Pons (tissue), 1 donor: ENCODE results near the gene NPTX2.

Experiments
- DNase-seq: peaks from one replicate; pipeline ENCODE4 v3.0.0-alpha.2; 2016; ENCODE audit warnings: low spot score

Gene NPTX2

GRCh38 chr7:98654524-98655272, 37.6 kb downstream of the NPTX2 start:
- DNase-seq: no peak

- no peak for DNase-seq
Measured at GRCh38 chr7:98655611-98656010, 38.5 kb downstream of the NPTX2 start.

GRCh38 chr7:98656899-98657298, 39.8 kb downstream of the NPTX2 start:
- DNase-seq: no peak

- DNase-seq: no peak
Measured at GRCh38 chr7:98657736-98658135, 40.7 kb downstream of the NPTX2 start.

- DNase-seq: no peak
Measured at GRCh38 chr7:98659756-98660155, 42.7 kb downstream of the NPTX2 start.

GRCh38 chr7:98661607-98662006, 44.5 kb downstream of the NPTX2 start:
- no peak for DNase-seq

GRCh38 chr7:98662289-98662688, 45.2 kb downstream of the NPTX2 start:
- no peak for DNase-seq

GRCh38 chr7:98664882-98665281, 47.8 kb downstream of the NPTX2 start:
- DNase-seq: no peak

GRCh38 chr7:98668255-98668654, 51.2 kb downstream of the NPTX2 start:
- DNase-seq: no peak

GRCh38 chr7:98669329-98670000, 52.4 kb downstream of the NPTX2 start:
- no peak for DNase-seq

- DNase-seq: no peak
Measured at GRCh38 chr7:98670186-98670585, 53.1 kb downstream of the NPTX2 start.

- DNase-seq: no peak
Measured at GRCh38 chr7:98671733-98672331, 54.7 kb downstream of the NPTX2 start.

GRCh38 chr7:98674461-98674860, 57.4 kb downstream of the NPTX2 start:
- no peak for DNase-seq

- DNase-seq: no peak
Measured at GRCh38 chr7:98674881-98675280, 57.8 kb downstream of the NPTX2 start.

GRCh38 chr7:98678215-98678614, 61.1 kb downstream of the NPTX2 start:
- DNase-seq: no peak
